Sigmoid colon (tissue), 7 donors: ENCODE results near the gene CST11. TPM values are rescaled to one million over a fixed set of nuclear protein-coding genes. Genes with fewer than 3 reads are reported as not detected.

ENCODE experiments used
- DNase-seq: peaks from one replicate; pipeline ENCODE4 v3.0.0-alpha.2; 2019
- H3K27ac ChIP-seq, 4 donors: fragments of 200-600 bp; sonication (generic); one replicate each; pipeline ENCODE4 v1.5.1; 2016 to 2019; ENCODE audit warnings: mild to moderate bottlenecking in 1 of 4
- H3K27me3 ChIP-seq, 3 donors: fragments of 200-600 bp; sonication (generic); one replicate each; pipeline ENCODE4 v1.5.1; 2019; ENCODE audit warnings: mild to moderate bottlenecking in 1 of 3
- H3K36me3 ChIP-seq, 4 donors: fragments of 200-600 bp; sonication (generic); one replicate each; pipeline ENCODE4 v1.5.1; 2016 to 2019
- H3K4me1 ChIP-seq, 4 donors: fragments of 200-600 bp; sonication (generic); one replicate each; pipeline ENCODE4 v1.5.1; 2017 to 2019
- H3K4me3 ChIP-seq, 4 donors: fragments of 200-600 bp; sonication (generic); one replicate each; pipeline ENCODE4 v1.5.1; 2017 to 2019; ENCODE audit warnings: mild to moderate bottlenecking in 2 of 4, moderate library complexity in 1 of 4
- H3K9me3 ChIP-seq, 4 donors: fragments of 200-600 bp in 3 of 4; sonication (generic) in 3 of 4; one replicate each; pipeline versions ENCODE4 v1.5.1 to v1.6.1; 2013 to 2019
- CTCF ChIP-seq, 4 experiments: fragments of 450-650 bp in 3 of 4; fragments of 200-600 bp in 1 of 4; IDR thresholded peaks; one replicate each; pipeline ENCODE4 v1.5.1; 2016 to 2019; ENCODE audit warnings: antibody characterized with exemption in 4 of 4, mild to moderate bottlenecking in 3 of 4, moderate library complexity in 2 of 4
- EP300 ChIP-seq, 4 donors: sonication (generic); formaldehyde crosslinking; IDR thresholded peaks; one replicate each; pipeline ENCODE4 v1.6.1; 2017; ENCODE audit warnings: antibody characterized with exemption in 4 of 4
- POLR2A ChIP-seq, 2 donors: fragments of 450-650 bp; IDR thresholded peaks; one replicate each; pipeline ENCODE4 v1.6.1; 2016; ENCODE audit warnings: antibody characterized with exemption in 2 of 2, mild to moderate bottlenecking in 2 of 2, moderate library complexity in 2 of 2
- POLR2AphosphoS5 ChIP-seq, 4 donors: sonication (generic); formaldehyde crosslinking; IDR thresholded peaks; one replicate each; pipeline ENCODE4 v1.6.1; 2017; ENCODE audit warnings: antibody characterized with exemption in 4 of 4
- WGBS, 2 donors: extraction: QIAGEN DNeasy Blood & Tissue Kit; methylation state at CpG; one replicate each; pipeline ENCODE4 v1.1.7; 2013; 5-methylcytosine and 5-hydroxymethylcytosine counted together
- intact Hi-C: fragments of 100-400 bp; cut with DNase I; formaldehyde crosslinking; loops from one replicate; pipeline ENCODE4 v1.15.1; 2023
- polyA plus RNA-seq, 3 donors: library from polyadenylated mRNA; stranded (reverse); fragments of 200-250 nt; gene quantifications; one replicate each; pipeline ENCODE4 v1.2.3, GENCODE V29; 2013
- total RNA-seq, 4 donors: library from RNA; depleted of rRNA; stranded (reverse); fragments of >200 nt; gene quantifications; one replicate each; pipeline ENCODE4 v1.1.0, GENCODE V29; 2016
- donor health status: healthy with polysubstance abuse.
- donor health status: Bipolar disorder and iron deficiency.
- donor health status: healthy.

Gene CST11
- total and polyA plus RNA-seq, 7 donors = not detected

- Histone ChIP-seq H3K4me1 (peaks cover 0 to 44% (median 24%) of the 10 kb centered on the region in 4 donors), H3K9me3 (no peaks in the 10 kb centered on the region), H3K27me3 (no peaks in the 10 kb centered on the region), H3K4me3 (peak overlapping the region in 3 of 4 donors; percentile 95 to 98 (median 97)), H3K36me3 (no peaks in the 10 kb centered on the region), H3K27ac (peak overlapping the region; percentile 92 to 94 (median 92))
- WGBS, 2 donors = 39 to 51% methylated on average over 5 of the region's 5 CpGs
- intact Hi-C loops = no loop called here
- TF ChIP-seq EP300 (IDR thresholded peaks at IDR 0.05) = no peak
- no peak for TF ChIP-seq POLR2AphosphoS5 (IDR thresholded peaks at IDR 0.05)
- no peak for TF ChIP-seq POLR2A (IDR thresholded peaks at IDR 0.05)
- TF ChIP-seq CTCF (IDR thresholded peaks at IDR 0.05) = no peak
- DNase-seq = no peak
Measured at GRCh38 chr20:23419657-23419994, 33.0 kb downstream of the CST11 start.

GRCh38 chr20:23417861-23418260 lies 34.8 kb downstream of the CST11 start:
- H3K4me3 ChIP-seq = no peak overlapping the region
- no peak for DNase-seq
- peaks cover 0 to 44% (median 24%) of the 10 kb centered on the region in 4 donors for H3K4me1 ChIP-seq
- H3K27ac ChIP-seq = no peak overlapping the region
- intact Hi-C loops = no loop called here
- H3K36me3 ChIP-seq = no peaks in the 10 kb centered on the region
- no peak for TF ChIP-seq POLR2AphosphoS5 (IDR thresholded peaks at IDR 0.05)
- H3K27me3 ChIP-seq = no peaks in the 10 kb centered on the region
- no peaks in the 10 kb centered on the region for H3K9me3 ChIP-seq

- no peak for DNase-seq
- H3K36me3 ChIP-seq = no peaks in the 10 kb centered on the region
- H3K27ac ChIP-seq = no peak overlapping the region
- TF ChIP-seq CTCF (IDR thresholded peaks at IDR 0.05) (no peak), EP300 (IDR thresholded peaks at IDR 0.05) (no peak), POLR2A (IDR thresholded peaks at IDR 0.05) (no peak), POLR2AphosphoS5 (IDR thresholded peaks at IDR 0.05) (no peak)
- peaks cover 0 to 53% (median 29%) of the 10 kb centered on the region in 4 donors for H3K4me1 ChIP-seq
- H3K27me3 ChIP-seq = no peaks in the 10 kb centered on the region
- H3K4me3 ChIP-seq = no peak overlapping the region
- no peaks in the 10 kb centered on the region for H3K9me3 ChIP-seq
- 55 to 77% methylated on average over 6 of the region's 6 CpGs for WGBS, 2 donors
- intact Hi-C loops = no loop called here
Measured at GRCh38 chr20:23415959-23416583, 36.6 kb downstream of the CST11 start.

- TF ChIP-seq POLR2AphosphoS5 (IDR thresholded peaks at IDR 0.05) = no peak
- TF ChIP-seq POLR2A (IDR thresholded peaks at IDR 0.05) = no peak
- TF ChIP-seq CTCF (IDR thresholded peaks at IDR 0.05) = no peak
- no peak overlapping the region for H3K4me3 ChIP-seq
- H3K4me1 ChIP-seq = peaks cover 0 to 57% (median 28%) of the 10 kb centered on the region in 4 donors
- no peak overlapping the region for H3K27ac ChIP-seq
- no peaks in the 10 kb centered on the region for H3K9me3 ChIP-seq
- no peak for DNase-seq
- WGBS, 2 donors = 70 to 88% methylated on average over 5 of the region's 5 CpGs
- no peaks in the 10 kb centered on the region for H3K36me3 ChIP-seq
- no peaks in the 10 kb centered on the region for H3K27me3 ChIP-seq
- intact Hi-C loops = no loop called here
Measured at GRCh38 chr20:23415555-23415954, 37.1 kb downstream of the CST11 start.

- intact Hi-C loops = no loop called here
- TF ChIP-seq EP300 (IDR thresholded peaks at IDR 0.05) (no peak), CTCF (IDR thresholded peaks at IDR 0.05) (no peak), POLR2AphosphoS5 (IDR thresholded peaks at IDR 0.05) (no peak), POLR2A (IDR thresholded peaks at IDR 0.05) (no peak)
- H3K9me3 ChIP-seq = no peaks in the 10 kb centered on the region
- H3K27me3 ChIP-seq = no peaks in the 10 kb centered on the region
- H3K36me3 ChIP-seq = no peaks in the 10 kb centered on the region
- no peak overlapping the region for H3K27ac ChIP-seq
- no peak for DNase-seq
- 84% methylated on average over 1 of the region's 1 CpG for WGBS, 2 donors
- H3K4me1 ChIP-seq = peaks cover 0 to 55% (median 23%) of the 10 kb centered on the region in 4 donors
- H3K4me3 ChIP-seq = no peak overlapping the region
Measured at GRCh38 chr20:23414526-23415188, 38.0 kb downstream of the CST11 start.
